Smooth muscle cell of the umbilical artery (primary cell): ENCODE data around the gene AGO1. TPM values are rescaled to one million over a fixed set of nuclear protein-coding genes. Genes with fewer than 3 reads are reported as not detected.

Source experiments
- total RNA-seq: library from RNA; depleted of rRNA; stranded (reverse); fragments of >200 nt; gene quantifications from 2 replicates; pipeline ENCODE4 v1.2.3, GENCODE V29; 2014

Gene AGO1
- total RNA-seq: 11.9 and 26.8 TPM in 2 replicates

DNA sequence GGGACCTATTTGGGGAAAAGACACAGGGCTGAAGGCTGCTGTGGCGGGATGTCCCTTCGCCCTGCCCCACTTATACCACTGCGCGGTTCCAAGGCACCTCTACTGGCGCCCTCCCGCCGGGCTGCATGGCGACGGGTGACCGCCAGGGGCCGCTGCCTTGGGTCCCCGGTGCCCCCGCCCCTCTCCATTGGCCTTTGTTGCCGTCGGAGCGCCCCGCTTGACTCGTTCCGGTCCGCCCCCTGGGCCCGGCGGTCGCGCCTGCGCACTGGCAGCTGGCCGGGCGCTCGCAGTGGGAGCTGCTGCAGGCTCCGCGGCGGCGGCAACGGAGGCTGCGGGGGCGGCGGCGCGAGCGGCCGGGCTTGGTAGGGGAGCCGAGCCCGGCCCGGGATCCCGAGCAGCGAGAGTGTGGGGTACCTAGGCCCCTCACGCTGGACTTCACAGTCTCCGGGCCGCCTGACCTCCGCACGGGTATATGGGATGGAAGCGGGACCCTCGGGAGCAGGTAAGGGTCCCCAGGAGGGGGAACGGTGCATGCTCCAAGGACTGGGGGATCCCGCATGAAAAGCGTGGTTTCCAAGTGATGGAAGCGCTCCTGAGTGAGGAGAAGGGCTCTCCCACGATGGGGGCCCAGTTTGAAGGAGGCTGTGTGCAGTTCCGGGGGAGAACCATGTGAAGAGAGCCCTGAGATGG, at the start of gene AGO1:
Gene AGO1 (plus strand): TSS at position 265 of the 690 bp plus-strand sequence. CDS start 213 bp downstream, at position 478.

GRCh38 chr1:35930593-35931445, 47.8 kb downstream of the AGO1 start, which contains the start of gene AGO3:
Gene AGO3 (plus strand): TSS chr1:35931105. CDS start chr1:35931427, 322 bp downstream.

Other genes with a start within 250 kb of the AGO1 start
- gene PSMB2, start 241.7 kb upstream of the AGO1 start, total RNA-seq: 14.8 and 30.8 TPM in 2 replicates
- 20.2 and 20.8 TPM in 2 replicates for gene C1orf216, start 164.3 kb upstream of the AGO1 start, total RNA-seq
- 1.5 and 17.9 TPM in 2 replicates for gene CLSPN, start 113.2 kb upstream of the AGO1 start, total RNA-seq
- 9.5 and 12.5 TPM in 2 replicates for gene AGO4, start 75.2 kb upstream of the AGO1 start, total RNA-seq
- 16.6 and 29.0 TPM in 2 replicates for gene AGO3, start 47.9 kb downstream of the AGO1 start, total RNA-seq
- not detected in 2 replicates for gene TEKT2, start 200.9 kb downstream of the AGO1 start, total RNA-seq
- gene ADPRS, start 205.7 kb downstream of the AGO1 start, total RNA-seq: 34.6 and 36.2 TPM in 2 replicates
- gene COL8A2, start 242.0 kb downstream of the AGO1 start, total RNA-seq: 9.2 and 19.6 TPM in 2 replicates